Activated T-helper 1 cell treated with anti-CD3 and anti-CD28 coated beads, Interleukin-12 subunit alpha, Interleukin-12 subunit beta, Interleukin-2, Interleukin-4 antibody, amounts not matched to agents 30 ng/mL and 10 ng/mL and 1 ng/mL, durations not matched to agents 14 hours and 24 hours and 36 hours (primary cell): ENCODE results near the gene PRKG1. TPM values are rescaled to one million over a fixed set of nuclear protein-coding genes. Genes with fewer than 3 reads are reported as not detected.

Experiments
- DNase-seq: peaks from one replicate; pipeline ENCODE4 v3.0.0; 2021; ENCODE audit warnings: low spot score
- H3K27ac Mint-ChIP-seq: one replicate; pipeline ENCODE4 v1.8.0; 2021; ENCODE audit warnings: mild to moderate bottlenecking, mixed read lengths
- H3K27me3 Mint-ChIP-seq: one replicate; pipeline ENCODE4 v1.8.0; 2022; ENCODE audit warnings: mild to moderate bottlenecking, moderate library complexity, mixed read lengths; ENCODE audit not compliant: insufficient read depth
- H3K36me3 Mint-ChIP-seq: one replicate; pipeline ENCODE4 v1.8.0; 2021; ENCODE audit warnings: low read depth, mixed read lengths
- H3K4me1 Mint-ChIP-seq: one replicate; pipeline ENCODE4 v1.8.0; 2021; ENCODE audit warnings: low read depth, mixed read lengths
- H3K4me3 Mint-ChIP-seq: one replicate; pipeline ENCODE4 v1.8.0; 2021; ENCODE audit warnings: mild to moderate bottlenecking, moderate library complexity, mixed read lengths
- H3K9me3 Mint-ChIP-seq: one replicate; pipeline ENCODE4 v1.8.0; 2021; ENCODE audit warnings: mixed read lengths
- intact Hi-C: fragments of 100-400 bp; cut with micrococcal nuclease; formaldehyde crosslinking; loops from one replicate; pipeline ENCODE4 v1.15.1; 2024
- total RNA-seq: library from RNA; stranded (reverse); gene quantifications from 2 replicates; pipeline ENCODE4 v1.2.3, GENCODE V29; 2022

Gene PRKG1
- total RNA-seq, 1 donor from 2014 or later = not detected

- H3K36me3 Mint-ChIP-seq = no peaks in the 10 kb centered on the region
- no peak for DNase-seq
- intact Hi-C loops = no loop called here
- no peaks in the 10 kb centered on the region for H3K27me3 Mint-ChIP-seq
- H3K9me3 Mint-ChIP-seq = no peaks in the 10 kb centered on the region
- H3K27ac Mint-ChIP-seq = no peak overlapping the region
- no peaks in the 10 kb centered on the region for H3K4me1 Mint-ChIP-seq
- no peak overlapping the region for H3K4me3 Mint-ChIP-seq
Observed at GRCh38 chr10:51108406-51108805, 34.1 kb downstream of the PRKG1 start.

GRCh38 chr10:51109801-51110533, 35.7 kb downstream of the PRKG1 start:
- intact Hi-C loops = no loop called here

GRCh38 chr10:51112013-51112412, 37.7 kb downstream of the PRKG1 start:
- Mint-ChIP-seq H3K27me3 (no peaks in the 10 kb centered on the region), H3K9me3 (no peaks in the 10 kb centered on the region), H3K36me3 (no peaks in the 10 kb centered on the region), H3K4me1 (no peaks in the 10 kb centered on the region), H3K4me3 (no peak overlapping the region), H3K27ac (no peak overlapping the region)
- DNase-seq = no peak
- intact Hi-C loops = no loop called here

More at GRCh38 chr10:51109801-51110533, 35.7 kb downstream of the PRKG1 start:
- Mint-ChIP-seq H3K9me3 (no peaks in the 10 kb centered on the region), H3K4me3 (no peak overlapping the region), H3K27me3 (no peaks in the 10 kb centered on the region), H3K4me1 (no peaks in the 10 kb centered on the region), H3K36me3 (no peaks in the 10 kb centered on the region), H3K27ac (no peak overlapping the region)
- DNase-seq = no peak

GRCh38 chr10:51113007-51113406, 38.7 kb downstream of the PRKG1 start:
- H3K9me3 Mint-ChIP-seq = no peaks in the 10 kb centered on the region
- H3K4me1 Mint-ChIP-seq = no peaks in the 10 kb centered on the region
- intact Hi-C loops = no loop called here
- no peaks in the 10 kb centered on the region for H3K27me3 Mint-ChIP-seq
- no peak overlapping the region for H3K4me3 Mint-ChIP-seq
- DNase-seq = no peak
- H3K36me3 Mint-ChIP-seq = no peaks in the 10 kb centered on the region
- no peak overlapping the region for H3K27ac Mint-ChIP-seq

- no peak overlapping the region for H3K27ac Mint-ChIP-seq
- no peak overlapping the region for H3K4me3 Mint-ChIP-seq
- no peaks in the 10 kb centered on the region for H3K36me3 Mint-ChIP-seq
- H3K9me3 Mint-ChIP-seq = no peaks in the 10 kb centered on the region
- no peaks in the 10 kb centered on the region for H3K27me3 Mint-ChIP-seq
- intact Hi-C loops = no loop called here
- H3K4me1 Mint-ChIP-seq = no peaks in the 10 kb centered on the region
- DNase-seq = no peak
Observed at GRCh38 chr10:51117053-51117660, 42.9 kb downstream of the PRKG1 start.

- H3K4me3 Mint-ChIP-seq = no peak overlapping the region
- intact Hi-C loops = no loop called here
- DNase-seq = no peak
- no peak overlapping the region for H3K27ac Mint-ChIP-seq
- no peaks in the 10 kb centered on the region for H3K27me3 Mint-ChIP-seq
- no peaks in the 10 kb centered on the region for H3K4me1 Mint-ChIP-seq
- no peaks in the 10 kb centered on the region for H3K9me3 Mint-ChIP-seq
- no peaks in the 10 kb centered on the region for H3K36me3 Mint-ChIP-seq
Observed at GRCh38 chr10:51117794-51118193, 43.5 kb downstream of the PRKG1 start.

- no peak overlapping the region for H3K27ac Mint-ChIP-seq
Observed at GRCh38 chr10:51119441-51119840, 45.2 kb downstream of the PRKG1 start.

GRCh38 chr10:51121861-51122260, 47.6 kb downstream of the PRKG1 start:
- Mint-ChIP-seq H3K4me3 (no peak overlapping the region), H3K36me3 (no peaks in the 10 kb centered on the region), H3K27me3 (no peaks in the 10 kb centered on the region), H3K27ac (no peak overlapping the region), H3K4me1 (no peaks in the 10 kb centered on the region), H3K9me3 (no peaks in the 10 kb centered on the region)
- intact Hi-C loops = no loop called here
- no peak for DNase-seq

More at GRCh38 chr10:51119441-51119840, 45.2 kb downstream of the PRKG1 start:
- H3K36me3 Mint-ChIP-seq = no peaks in the 10 kb centered on the region
- DNase-seq = no peak
- intact Hi-C loops = no loop called here
- H3K9me3 Mint-ChIP-seq = no peaks in the 10 kb centered on the region
- H3K4me3 Mint-ChIP-seq = no peak overlapping the region
- no peaks in the 10 kb centered on the region for H3K27me3 Mint-ChIP-seq
- H3K4me1 Mint-ChIP-seq = no peaks in the 10 kb centered on the region

GRCh38 chr10:51124852-51125251, 50.6 kb downstream of the PRKG1 start:
- intact Hi-C loops = no loop called here
- H3K27ac Mint-ChIP-seq = no peak overlapping the region
- H3K27me3 Mint-ChIP-seq = no peaks in the 10 kb centered on the region
- H3K4me1 Mint-ChIP-seq = no peaks in the 10 kb centered on the region
- H3K4me3 Mint-ChIP-seq = no peak overlapping the region
- no peaks in the 10 kb centered on the region for H3K36me3 Mint-ChIP-seq
- no peak for DNase-seq
- H3K9me3 Mint-ChIP-seq = no peaks in the 10 kb centered on the region

- Mint-ChIP-seq H3K36me3 (no peaks in the 10 kb centered on the region), H3K4me1 (no peaks in the 10 kb centered on the region), H3K27ac (no peak overlapping the region), H3K27me3 (no peaks in the 10 kb centered on the region), H3K9me3 (no peaks in the 10 kb centered on the region), H3K4me3 (no peak overlapping the region)
- intact Hi-C loops = no loop called here
- DNase-seq = no peak
Observed at GRCh38 chr10:51125518-51125917, 51.2 kb downstream of the PRKG1 start.

- no peak for DNase-seq
- Mint-ChIP-seq H3K36me3 (no peaks in the 10 kb centered on the region), H3K27me3 (no peaks in the 10 kb centered on the region), H3K4me3 (no peak overlapping the region), H3K9me3 (no peaks in the 10 kb centered on the region), H3K27ac (no peak overlapping the region), H3K4me1 (no peaks in the 10 kb centered on the region)
- intact Hi-C loops = no loop called here
Observed at GRCh38 chr10:51129946-51130544, 55.8 kb downstream of the PRKG1 start.

GRCh38 chr10:51137756-51138529, 63.7 kb downstream of the PRKG1 start:
- no peak for DNase-seq
- no peaks in the 10 kb centered on the region for H3K9me3 Mint-ChIP-seq
- H3K4me3 Mint-ChIP-seq = no peak overlapping the region
- no peak overlapping the region for H3K27ac Mint-ChIP-seq
- intact Hi-C loops = no loop called here
- H3K36me3 Mint-ChIP-seq = no peaks in the 10 kb centered on the region
- H3K4me1 Mint-ChIP-seq = no peaks in the 10 kb centered on the region
- H3K27me3 Mint-ChIP-seq = no peaks in the 10 kb centered on the region

GRCh38 chr10:51139176-51139575, 64.9 kb downstream of the PRKG1 start:
- H3K9me3 Mint-ChIP-seq = no peaks in the 10 kb centered on the region
- DNase-seq = no peak
- H3K27ac Mint-ChIP-seq = no peak overlapping the region
- H3K27me3 Mint-ChIP-seq = no peaks in the 10 kb centered on the region
- H3K4me3 Mint-ChIP-seq = no peak overlapping the region
- intact Hi-C loops = no loop called here
- H3K36me3 Mint-ChIP-seq = no peaks in the 10 kb centered on the region
- H3K4me1 Mint-ChIP-seq = no peaks in the 10 kb centered on the region
